8988T (cell line): Measurements from ENCODE around the gene KAZALD1.

Source experiments
- DNase-seq: peaks from one replicate; pipeline ENCODE4 v3.0.0; 2011

KAZALD1 gene

DNA sequence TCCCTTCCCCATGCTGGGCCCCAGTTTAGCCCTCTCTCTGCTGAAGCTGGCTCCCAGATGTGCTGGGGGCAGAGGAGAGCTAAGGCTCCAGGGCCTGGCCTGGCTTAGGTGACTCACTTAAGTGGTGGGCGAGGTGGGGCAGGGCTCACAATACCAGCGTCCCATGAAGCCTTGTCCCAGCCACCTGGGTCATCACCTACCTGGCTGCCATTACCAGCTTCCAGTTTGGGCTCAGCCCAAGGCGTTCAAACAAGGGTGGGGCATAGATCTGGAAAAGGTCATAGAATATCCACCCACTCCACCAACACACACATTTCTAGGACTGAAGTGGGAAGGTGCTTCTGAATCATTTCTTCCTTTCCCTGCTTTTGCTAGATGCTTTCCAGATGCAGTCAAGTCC is 8.3 kb downstream of the KAZALD1 start:
- no peak for DNase-seq

DNA sequence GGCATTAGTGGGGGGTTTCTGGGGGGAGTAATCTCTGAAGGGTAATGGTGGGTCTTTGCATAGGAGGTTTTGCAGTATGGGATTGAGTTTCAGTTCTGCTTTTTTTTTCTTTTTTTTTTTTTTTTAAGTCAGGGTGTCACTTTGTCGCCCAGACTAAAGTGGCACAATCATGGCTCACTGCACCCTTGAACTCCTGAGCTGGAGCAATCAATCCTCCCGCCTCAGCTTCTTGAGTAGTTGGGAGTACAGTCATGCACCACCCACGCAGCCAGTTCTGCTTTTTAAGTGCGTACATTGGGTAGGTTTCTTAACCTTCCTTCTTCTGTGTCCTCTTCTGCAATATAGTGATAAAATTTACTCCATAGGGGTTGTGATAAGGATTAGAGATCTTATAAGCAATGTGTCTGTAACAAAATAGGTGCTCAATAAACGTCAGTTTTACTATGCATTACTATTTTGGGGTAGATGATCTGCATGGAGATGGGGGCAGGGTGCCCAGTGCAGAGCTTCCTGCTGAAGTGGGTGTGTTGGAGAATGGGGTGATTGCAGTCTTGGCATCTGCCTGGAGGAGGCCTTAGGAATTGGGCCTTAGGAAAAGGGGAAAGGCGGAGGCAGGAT is 9.6 kb downstream of the KAZALD1 start:
- DNase-seq, result no peak

DNA sequence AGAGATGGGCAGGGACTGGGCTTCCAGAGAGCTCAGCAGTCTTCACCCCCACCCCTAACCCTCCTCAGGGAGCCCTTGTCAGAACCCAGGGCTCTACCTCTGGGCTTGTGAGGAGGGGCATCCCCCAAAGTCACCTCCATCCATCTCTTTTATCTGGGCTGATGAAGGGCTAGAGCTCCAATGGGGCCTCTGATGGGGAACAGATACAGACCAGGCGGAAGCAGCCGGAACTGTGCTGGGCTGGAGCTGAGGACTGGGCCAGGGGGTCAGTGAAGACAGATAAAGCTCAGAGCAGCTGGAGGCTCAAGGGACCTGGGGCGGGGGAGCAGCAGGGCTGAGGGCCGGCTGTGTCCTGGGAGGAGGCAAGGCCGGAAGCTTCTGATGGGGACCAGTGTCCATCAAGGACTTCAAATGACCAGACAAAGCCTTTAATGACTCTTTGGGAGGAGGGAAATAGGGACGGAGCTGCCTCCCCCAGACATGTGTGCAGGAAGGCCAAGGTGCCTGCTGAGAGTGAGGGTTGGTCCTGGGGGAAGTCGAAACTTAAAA is 10.2 kb downstream of the KAZALD1 start:
- DNase-seq, result no peak

DNA sequence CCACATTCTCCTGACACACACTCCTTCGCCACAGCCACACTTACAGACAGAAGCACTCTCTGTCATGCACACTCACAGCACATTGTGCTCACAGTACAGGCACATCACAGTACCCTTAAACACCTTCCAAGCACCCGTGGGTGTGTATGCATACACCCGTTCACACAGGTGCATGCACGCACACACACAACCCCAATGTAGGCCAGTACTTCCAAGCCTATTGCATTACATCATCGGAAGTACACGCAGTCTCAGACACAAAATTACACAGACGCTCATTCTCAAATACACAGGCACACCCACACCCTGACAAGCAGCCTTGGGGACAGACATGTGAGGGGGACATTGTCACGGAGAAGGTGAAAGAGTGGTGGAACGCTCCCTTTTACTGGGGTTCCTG is 11.1 kb downstream of the KAZALD1 start:
- no peak for DNase-seq

- DNase-seq, result no peak
These were observed 11.8 kb downstream of the KAZALD1 start for GRCh38 chr10:101073631-101074030.

- DNase-seq, result no peak
These were observed 14.0 kb downstream of the KAZALD1 start for GRCh38 chr10:101075775-101076174.

DNA sequence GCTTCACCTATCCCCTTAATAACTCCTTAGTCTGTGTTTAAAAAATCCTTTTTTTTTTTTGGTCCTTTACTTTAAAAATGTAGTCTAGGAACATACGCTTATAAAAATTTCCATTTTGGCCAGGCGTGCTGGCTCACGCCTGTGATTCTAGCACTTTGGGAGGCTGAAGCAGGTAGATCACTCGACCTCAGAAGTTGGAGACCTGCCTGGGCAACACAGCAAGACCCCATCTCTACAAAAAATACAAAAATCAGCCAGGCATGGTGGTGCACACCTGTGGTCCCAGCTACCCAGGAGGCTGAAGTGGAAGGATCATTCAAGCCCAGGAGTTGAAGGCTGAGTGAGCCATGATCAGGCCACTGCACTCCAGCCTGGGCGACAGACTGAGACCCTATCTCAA is 14.8 kb downstream of the KAZALD1 start:
- no peak for DNase-seq

GRCh38 chr10:101079874-101080273 is 18.1 kb downstream of the KAZALD1 start:
- DNase-seq, result no peak

DNA sequence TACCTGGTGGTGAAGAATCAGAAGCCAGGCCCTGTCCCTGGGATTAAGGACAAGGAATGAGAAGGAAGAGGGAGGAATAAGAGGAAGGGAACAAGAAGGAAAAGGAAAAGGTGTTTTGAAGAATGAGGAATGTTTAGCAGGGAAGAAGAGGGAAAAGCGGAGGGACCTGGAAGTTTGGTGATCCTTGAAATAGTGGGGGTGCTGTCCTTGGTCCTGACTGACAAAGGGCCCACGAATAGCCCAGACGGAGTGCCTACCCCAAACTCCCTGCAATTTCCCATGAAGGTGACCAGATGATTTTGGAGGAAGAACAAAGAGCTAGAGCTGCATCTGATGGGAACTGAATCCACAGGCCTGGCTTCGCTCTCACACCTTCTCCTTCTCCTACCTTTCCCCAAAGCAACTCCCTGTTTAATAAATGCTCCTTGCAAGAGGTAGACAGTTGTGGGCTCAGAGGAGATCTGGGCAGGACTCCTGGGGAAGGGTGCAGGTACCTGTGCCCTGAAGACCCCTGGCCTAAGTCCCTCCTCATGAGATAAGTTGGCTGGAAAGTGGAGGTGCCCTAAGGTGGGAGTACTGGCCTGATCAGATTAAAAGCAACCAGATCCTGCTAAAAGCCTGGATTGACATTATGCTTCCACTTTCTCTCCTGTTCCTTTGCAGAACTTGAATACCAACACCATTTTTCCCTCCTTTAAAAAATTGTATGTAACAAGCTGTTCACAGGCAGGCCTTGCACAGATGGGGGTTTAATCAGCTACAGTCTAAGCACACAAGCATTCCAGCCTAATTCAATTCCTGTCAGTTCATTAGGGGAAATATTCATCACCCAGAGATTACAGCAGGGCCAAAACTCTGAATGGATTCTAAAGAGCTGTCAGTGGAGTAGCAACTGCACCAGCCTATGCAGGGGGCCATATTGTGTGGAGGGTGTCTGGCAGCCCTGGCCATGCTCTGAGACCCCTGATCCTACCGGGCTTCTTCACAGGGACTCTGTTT is 19.4 kb downstream of the KAZALD1 start:
- no peak for DNase-seq

DNA sequence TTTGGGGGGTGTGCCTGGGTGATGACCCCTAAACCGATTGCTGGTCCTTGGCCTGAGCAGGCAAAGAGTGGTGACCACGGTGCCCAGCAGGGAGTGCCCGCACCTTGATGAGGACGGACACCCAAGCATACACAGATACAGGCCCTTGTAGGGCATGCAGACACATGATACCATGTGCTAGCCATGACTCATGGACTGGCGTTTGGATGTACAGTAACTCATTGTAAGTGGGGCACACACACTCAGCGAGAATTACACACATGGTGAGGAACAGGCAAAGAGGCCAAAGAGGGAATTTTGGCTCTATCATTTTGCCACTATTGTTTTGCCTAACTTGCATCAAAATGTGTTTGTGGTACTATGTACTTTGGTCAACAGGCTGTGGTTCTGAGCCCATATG is 24.1 kb downstream of the KAZALD1 start:
- DNase-seq, result no peak

DNA sequence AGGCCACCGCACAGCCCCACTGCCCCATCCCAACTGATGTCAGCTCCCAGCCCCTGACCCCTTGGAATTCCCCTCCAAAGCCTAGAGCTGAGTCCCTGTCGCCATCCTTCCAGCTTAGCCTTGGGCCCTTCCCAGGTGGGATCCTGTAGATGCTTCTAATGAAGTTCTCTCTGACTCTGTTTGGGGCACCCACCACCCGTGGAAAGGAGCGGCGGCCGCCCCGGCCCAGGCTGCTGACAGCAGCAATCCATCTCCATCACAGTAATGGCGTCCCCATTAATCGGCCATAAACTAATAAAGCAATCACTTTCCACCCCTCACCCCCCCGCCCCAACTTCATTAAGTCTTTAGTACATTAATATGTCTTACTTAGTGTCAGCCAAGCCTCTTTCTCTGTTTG is 25.6 kb downstream of the KAZALD1 start:
- DNase-seq, result no peak

DNA sequence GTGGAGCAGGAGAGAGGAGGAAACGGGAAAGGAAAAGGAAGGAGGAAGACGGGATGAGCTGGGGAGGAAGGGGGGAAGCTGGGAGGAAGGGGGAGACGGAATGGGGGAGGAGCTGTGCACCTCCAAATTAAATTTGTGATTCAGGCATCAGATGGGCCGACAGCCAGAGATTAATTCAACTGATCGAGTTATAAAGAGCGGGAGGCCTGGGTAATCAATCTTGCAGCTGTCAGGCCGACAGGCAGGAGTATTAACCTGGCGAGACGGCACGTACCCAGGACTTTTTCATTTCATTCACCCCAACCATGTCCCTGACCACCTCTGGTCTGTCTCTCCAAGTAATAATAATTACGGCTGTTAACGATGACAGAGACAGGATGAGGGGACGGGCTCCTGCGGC is 26.2 kb downstream of the KAZALD1 start:
- DNase-seq, result no peak

DNA sequence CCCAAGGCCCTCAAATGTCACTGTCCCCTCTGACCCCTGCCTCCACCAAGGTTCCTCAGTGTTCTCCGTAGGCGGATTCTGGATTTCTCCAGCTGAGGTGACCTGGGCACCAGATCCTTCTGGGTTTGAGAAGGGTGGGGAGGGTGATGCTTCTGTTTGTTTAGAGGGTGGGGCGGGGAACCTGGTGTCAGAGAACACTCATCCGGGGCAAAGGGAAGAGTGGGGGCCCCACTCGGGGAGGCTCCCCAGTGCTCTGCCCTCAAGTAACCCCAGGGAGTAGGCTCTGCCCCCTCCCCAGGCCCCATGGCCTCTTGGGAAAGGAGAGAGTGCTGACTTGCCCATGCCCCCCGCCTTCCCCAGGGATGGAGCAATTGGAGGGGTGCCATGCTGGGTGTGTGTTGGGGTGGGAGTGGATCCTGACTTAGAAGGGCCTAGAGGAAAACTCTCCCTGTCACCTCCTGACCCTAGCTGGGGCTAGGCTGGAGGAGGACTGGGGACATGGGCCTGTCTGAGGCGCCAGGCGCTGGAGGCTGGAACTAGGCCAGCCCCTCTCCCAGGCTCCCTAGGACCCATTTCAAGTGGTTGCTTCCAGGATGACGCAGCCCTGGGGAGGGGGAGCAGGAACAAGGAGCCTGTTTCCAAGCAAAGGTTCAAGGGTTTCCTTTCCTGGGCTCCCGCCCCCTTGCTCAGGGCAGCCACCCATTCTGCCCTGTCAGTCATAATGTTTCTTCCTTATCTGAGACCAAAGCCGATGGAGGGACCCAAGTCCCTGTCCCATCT is 27.9 kb downstream of the KAZALD1 start:
- DNase-seq, result no peak

DNA sequence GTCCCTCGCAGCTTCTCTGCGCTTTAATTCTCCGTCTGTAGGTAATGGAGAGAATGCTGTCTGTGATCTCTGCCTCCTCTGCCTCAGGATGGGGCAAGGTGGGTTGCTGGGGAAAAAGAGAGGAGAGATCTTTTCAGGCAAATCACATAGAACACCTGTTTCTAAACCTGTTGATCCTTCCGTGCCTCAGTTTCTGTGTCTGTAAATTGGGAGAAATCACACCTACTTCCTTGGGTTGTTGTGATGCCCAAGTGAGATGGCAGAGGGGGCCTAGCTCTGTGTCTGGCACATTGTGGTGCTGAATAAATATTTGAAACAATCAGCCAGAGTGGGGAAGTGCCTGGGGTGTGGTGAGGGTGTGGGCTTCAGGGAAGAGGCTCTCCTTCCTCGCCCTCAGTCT is 28.8 kb downstream of the KAZALD1 start:
- no peak for DNase-seq

DNA sequence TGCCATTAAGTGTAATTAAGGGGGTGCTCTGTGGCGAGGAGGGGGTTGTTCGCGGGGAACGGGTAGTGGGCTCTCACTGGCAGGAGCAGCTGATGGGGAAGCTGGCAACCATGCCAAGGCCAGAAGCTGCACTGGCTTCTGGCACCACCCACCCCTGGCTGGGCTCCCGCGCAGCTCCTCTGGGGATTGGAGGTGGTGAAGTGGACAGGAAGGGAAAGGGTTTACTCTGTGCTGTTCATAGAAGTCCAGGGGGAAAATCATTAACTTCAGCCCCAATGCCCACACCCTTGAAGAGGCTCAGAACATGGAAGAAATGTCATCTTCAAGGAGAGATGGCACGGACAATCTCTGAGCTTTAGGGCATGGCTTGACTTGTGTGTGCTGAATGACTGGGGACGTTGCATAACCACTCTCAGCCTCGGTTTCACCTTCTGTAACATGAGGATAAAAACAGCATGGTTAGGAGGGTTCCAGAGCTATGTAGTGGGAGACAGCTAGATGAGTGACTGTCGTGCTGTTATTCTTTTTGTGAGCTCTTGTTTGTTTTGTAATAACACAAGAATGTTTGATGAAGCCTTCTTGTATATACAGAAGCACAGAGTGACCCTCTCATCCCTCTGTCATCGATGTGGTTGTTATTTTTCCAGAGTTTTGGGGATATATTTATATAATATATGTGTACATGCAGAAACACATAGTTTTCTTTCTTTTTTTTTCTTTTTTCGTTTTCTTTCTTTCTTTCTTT is 29.9 kb downstream of the KAZALD1 start:
- DNase-seq, result no peak

DNA sequence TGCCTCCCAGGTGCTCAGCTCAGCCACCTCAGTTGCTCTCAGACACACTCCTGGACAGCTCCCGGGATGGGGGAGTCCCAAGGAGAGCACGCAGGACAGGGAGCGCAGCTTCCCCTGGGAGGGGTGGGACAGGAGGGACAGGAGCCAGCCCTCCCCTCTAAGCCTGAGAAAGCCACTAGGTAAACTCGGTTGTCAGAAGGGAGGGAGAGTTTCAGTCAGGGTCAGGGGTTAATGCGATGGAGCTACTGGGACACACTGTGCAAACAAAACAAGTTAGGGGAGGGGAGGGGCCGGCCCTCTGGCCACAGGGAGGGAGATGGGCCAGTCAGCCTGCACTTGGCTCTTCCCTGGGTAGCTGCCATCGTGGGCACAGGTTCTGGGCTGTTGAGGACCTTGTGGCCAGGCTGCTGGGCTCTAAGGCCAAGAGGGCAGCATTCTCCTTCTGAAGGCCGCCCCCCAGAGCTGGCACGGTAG is 31.1 kb downstream of the KAZALD1 start:
- no peak for DNase-seq

GRCh38 chr10:101094121-101094879 is 32.5 kb downstream of the KAZALD1 start:
- no peak for DNase-seq

- DNase-seq, result no peak
These were observed 33.2 kb downstream of the KAZALD1 start for GRCh38 chr10:101095004-101095403.

- DNase-seq, result peak; percentile 75
These were observed 33.9 kb downstream of the KAZALD1 start for GRCh38 chr10:101095550-101096213.

DNA sequence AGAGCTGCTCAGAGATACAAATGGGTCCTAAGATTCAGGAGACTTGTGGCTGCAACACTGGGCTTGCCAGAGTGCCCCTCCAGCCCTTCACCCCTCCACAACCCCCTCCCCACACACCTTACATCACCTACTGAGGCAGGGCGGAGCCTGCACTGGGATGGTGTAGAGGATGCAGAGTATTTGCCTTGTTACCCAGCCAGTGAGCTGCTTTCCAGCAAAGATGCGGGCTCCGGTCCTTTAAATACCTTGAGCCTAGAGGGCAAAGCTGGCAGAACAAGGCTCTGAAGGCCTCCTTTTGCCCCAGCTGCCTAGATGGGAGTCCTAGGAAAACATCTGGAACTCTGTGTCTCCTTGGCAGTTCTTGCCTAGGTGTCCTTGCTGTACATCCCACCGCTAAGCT is 34.6 kb downstream of the KAZALD1 start:
- DNase-seq, result no peak

DNA sequence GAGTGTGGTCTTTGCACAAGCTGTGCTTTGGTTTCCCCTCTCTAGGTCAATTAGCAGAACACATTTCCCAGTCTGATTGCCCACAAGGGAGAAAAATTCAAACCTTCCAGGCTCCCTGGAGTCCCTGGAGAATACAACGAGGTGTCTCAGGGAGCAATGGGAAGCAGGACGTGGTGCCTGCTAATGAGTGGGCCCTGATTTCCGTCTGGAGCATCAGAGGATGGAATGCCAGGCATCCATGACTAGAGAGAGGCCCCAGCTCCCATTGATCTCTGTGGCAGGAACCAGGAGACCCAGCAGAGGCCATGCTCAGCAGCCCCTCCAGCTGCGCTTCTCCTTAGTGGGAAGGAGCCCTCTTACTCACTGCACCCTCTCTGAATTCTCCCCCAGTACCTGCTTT is 36.1 kb downstream of the KAZALD1 start:
- DNase-seq, result no peak
